K562 treated with DMSO at 1 percent for 12 hours (cell line): Measurements from ENCODE around the gene GSS. TPM values are rescaled to one million over a fixed set of nuclear protein-coding genes. Genes with fewer than 3 reads are reported as not detected.

Experiments
- total RNA-seq: library from RNA; unstranded; fragments of 300-600 nt; gene quantifications from 2 replicates; pipeline ENCODE4 v1.2.3, GENCODE V29; 2022; ENCODE audit not compliant: insufficient read depth

Gene GSS
- total RNA-seq, result 46.8 and 63.6 TPM in 2 replicates

DNA sequence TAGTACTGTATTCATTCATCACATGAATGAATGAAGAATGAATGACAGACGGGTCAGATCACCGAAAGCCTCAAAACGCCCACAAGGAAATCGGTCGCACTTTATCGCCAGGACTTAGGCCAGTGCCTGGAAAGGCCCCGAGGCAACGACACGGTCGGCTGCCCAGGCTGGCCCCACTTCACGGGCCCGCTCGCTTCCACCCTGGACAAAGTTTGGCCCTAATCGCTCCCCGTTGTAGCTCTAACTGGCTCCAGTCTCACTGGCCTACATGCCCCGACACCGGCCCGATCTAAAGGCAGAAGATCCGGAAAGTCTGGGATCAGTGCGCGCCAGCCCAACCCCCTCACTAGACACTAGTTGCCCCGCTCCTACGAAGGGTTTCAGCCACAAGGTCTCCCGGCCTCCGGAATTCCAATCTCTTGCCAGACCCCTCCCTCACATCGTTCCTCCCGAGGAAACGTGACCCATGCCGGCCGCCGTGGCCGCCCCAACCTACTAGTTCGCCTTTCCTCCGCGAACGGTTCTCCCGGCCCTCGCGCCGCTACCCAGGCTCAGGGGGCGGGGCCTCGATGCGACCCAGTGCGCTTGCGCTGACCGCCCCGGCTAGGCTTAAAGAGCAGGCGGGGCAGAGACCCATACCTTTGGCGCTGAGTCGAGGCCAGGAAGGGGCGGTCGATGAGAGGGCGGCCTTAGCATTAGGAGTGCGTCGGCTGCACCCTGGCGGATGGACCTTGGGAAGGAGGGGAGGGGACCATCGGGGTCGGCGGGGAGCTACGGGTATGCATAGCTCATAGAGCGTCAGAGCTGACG is at the start of gene GSS, which contains the start of gene MYH7B:
Gene GSS (minus strand): TSS at position 576 of the 810 bp plus-strand sequence. CDS start 3,954 bp downstream, outside the sequence.
Gene MYH7B (plus strand): TSS at position 638 of the 810 bp plus-strand sequence. CDS start 22,138 bp downstream, outside the sequence.

Other genes with a start within 250 kb of the GSS start
- gene NCOA6, start 130.2 kb downstream of the GSS start, total RNA-seq, result 4.7 and 18.8 TPM in 2 replicates
- gene GGT7, start 83.0 kb downstream of the GSS start, total RNA-seq, result 27.9 and 44.4 TPM in 2 replicates
- gene ACSS2, start 79.2 kb downstream of the GSS start, total RNA-seq, result 46.9 and 65.9 TPM in 2 replicates
- not detected in 2 replicates for gene MYH7B, start 62 bp upstream of the GSS start, total RNA-seq
- gene TRPC4AP, start 137.0 kb upstream of the GSS start, total RNA-seq, result 67.0 and 96.4 TPM in 2 replicates
- 23.9 and 26.9 TPM in 2 replicates for gene EDEM2, start 191.5 kb upstream of the GSS start, total RNA-seq
- 14.7 and 15.9 TPM in 2 replicates for gene PROCR, start 216.3 kb upstream of the GSS start, total RNA-seq